ENCODE data around the gene CDKN2C. TPM values are rescaled to one million over a fixed set of nuclear protein-coding genes. Genes with fewer than 3 reads are reported as not detected.
A peak's percentile ranks its signal among the peaks of the same experiment; 100 is the strongest.
"Not testable (repeated sequence)": the region's sequence is repeated elsewhere in the genome, so short reads cannot be mapped to it uniquely, and the experiment has no call there.

CDKN2C gene
- total RNA-seq, result 7.8 TPM

GRCh38 chr1:50969611-50970508, at the start of gene CDKN2C:
Gene CDKN2C, plus strand, starts transcription at chr1:50970245. Its CDS starts 124 bp downstream, at chr1:50970369.
- peak; percentile 58 for DNase-seq

- no peak for DNase-seq
These were observed 49.6 kb upstream of the CDKN2C start for GRCh38 chr1:50920409-50920808.

- no peak for DNase-seq
These were observed 49.0 kb upstream of the CDKN2C start for GRCh38 chr1:50921029-50921428.

GRCh38 chr1:50923564-50923963, 46.5 kb upstream of the CDKN2C start:
- no peak for DNase-seq

- no peak for DNase-seq
These were observed 40.6 kb upstream of the CDKN2C start for GRCh38 chr1:50929376-50929958.

- DNase-seq, result no peak
These were observed 39.9 kb upstream of the CDKN2C start for GRCh38 chr1:50930193-50930592.

- DNase-seq, result no peak
These were observed 38.9 kb upstream of the CDKN2C start for GRCh38 chr1:50930965-50931737.

- not testable (repeated sequence) for DNase-seq
These were observed 38.0 kb upstream of the CDKN2C start for GRCh38 chr1:50932043-50932442.

GRCh38 chr1:50933770-50934169, 36.3 kb upstream of the CDKN2C start:
- DNase-seq, result not testable (repeated sequence)

GRCh38 chr1:50934838-50935237, 35.2 kb upstream of the CDKN2C start:
- no peak for DNase-seq

GRCh38 chr1:50935276-50935675, 34.8 kb upstream of the CDKN2C start:
- DNase-seq, result not testable (repeated sequence)

GRCh38 chr1:50936321-50936720, 33.7 kb upstream of the CDKN2C start:
- no peak for DNase-seq

- no peak for DNase-seq
These were observed 29.8 kb upstream of the CDKN2C start for GRCh38 chr1:50940291-50940690.

- no peak for DNase-seq
These were observed 27.7 kb upstream of the CDKN2C start for GRCh38 chr1:50942334-50942733.

- no peak for DNase-seq
These were observed 20.6 kb upstream of the CDKN2C start for GRCh38 chr1:50949286-50949982.

- DNase-seq, result no peak
These were observed 19.6 kb upstream of the CDKN2C start for GRCh38 chr1:50950396-50950795.

GRCh38 chr1:50952566-50952965, 17.5 kb upstream of the CDKN2C start:
- DNase-seq, result not testable (repeated sequence)

GRCh38 chr1:50955116-50955515, 14.9 kb upstream of the CDKN2C start:
- no peak for DNase-seq

GRCh38 chr1:50959303-50959912, 10.6 kb upstream of the CDKN2C start:
- DNase-seq, result no peak

- peak; percentile 95 for DNase-seq
These were observed 9.9 kb upstream of the CDKN2C start, which contains the start of gene FAF1 for GRCh38 chr1:50959913-50960844. Gene FAF1, minus strand, starts transcription at chr1:50960267. Its CDS starts 456 bp downstream, at chr1:50959811.

- DNase-seq, result no peak
These were observed 5.2 kb upstream of the CDKN2C start for GRCh38 chr1:50964863-50965262.
